Heart left ventricle (tissue), 13 donors: ENCODE data around the gene TRIM27.

Experiments
- POLR2A ChIP-seq, 2 donors: fragments of 450-650 bp; IDR thresholded peaks; one replicate each; pipeline ENCODE4 v1.6.1; 2017; ENCODE audit warnings: antibody characterized with exemption in 2 of 2, mild to moderate bottlenecking in 2 of 2, moderate library complexity in 2 of 2
- TF ChIP-seq, protein P1 (sequence below), 12 donors: fragments of 200-600 bp; sonication (generic) in 4 of 12; IDR thresholded peaks; one replicate each; pipeline versions ENCODE4 v1.5.0 to v1.8.0; 2018 to 2022; ENCODE audit warnings: antibody characterized with exemption in 12 of 12, mild to moderate bottlenecking in 5 of 12
- donor health status: ischemic (EF 13 %, LVEDD 7.1; RV severe dilation, severe dysfunction).
- donor health status: DM: no; HTN: yes; CAD: no.
- donor health status: DM: no; HTN: no; CAD: no.
- donor health status: ischemic (EF 25% LVEDD 6.9; RV normal size, moderate dysfunction).
- donor health status: ischemic (EF 25% LVEDD 5.7; RV mildly dilated, moderate dysfunction).
- donor health status: ischemic (EF 35%, LVEDD 5.7; RV mildly dilated, moderate dysfunction).
- donor health status: nonischemic (EF 11% LVEDD 7.7; RV severe dilation, severe dysfunction).
- donor health status: DM: yes; HTN: yes; CAD: no.
- donor health status: PGD.
- donor health status: ischemic (EF 29% LVEDD 5.4; RV normal size, mild dysfunction).
- donor health status: nonischemic (EF 23%, LVEDD 6.1; RV moderate dilation, normal function).

DNA sequence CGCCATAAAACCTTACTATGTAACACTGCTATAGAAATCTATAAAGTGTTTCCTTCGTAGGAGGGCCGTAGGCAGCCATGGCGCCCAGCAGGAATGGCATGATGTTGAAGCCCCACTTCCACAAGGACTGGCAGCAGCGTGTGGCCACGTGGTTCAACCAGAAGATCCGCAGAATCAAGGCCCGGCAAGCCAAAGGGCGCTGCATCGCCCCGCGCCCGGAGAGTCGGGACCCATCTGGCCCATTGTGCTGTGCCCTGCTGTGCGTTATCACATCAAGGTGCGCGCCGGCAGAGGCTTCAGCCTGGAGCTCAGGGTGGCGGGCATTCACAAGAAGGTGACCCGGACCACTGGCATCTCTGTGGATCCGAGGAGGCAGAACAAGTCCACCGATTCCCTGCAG lies 62.4 kb downstream of the TRIM27 start:
- TF ChIP-seq, protein P1, sequence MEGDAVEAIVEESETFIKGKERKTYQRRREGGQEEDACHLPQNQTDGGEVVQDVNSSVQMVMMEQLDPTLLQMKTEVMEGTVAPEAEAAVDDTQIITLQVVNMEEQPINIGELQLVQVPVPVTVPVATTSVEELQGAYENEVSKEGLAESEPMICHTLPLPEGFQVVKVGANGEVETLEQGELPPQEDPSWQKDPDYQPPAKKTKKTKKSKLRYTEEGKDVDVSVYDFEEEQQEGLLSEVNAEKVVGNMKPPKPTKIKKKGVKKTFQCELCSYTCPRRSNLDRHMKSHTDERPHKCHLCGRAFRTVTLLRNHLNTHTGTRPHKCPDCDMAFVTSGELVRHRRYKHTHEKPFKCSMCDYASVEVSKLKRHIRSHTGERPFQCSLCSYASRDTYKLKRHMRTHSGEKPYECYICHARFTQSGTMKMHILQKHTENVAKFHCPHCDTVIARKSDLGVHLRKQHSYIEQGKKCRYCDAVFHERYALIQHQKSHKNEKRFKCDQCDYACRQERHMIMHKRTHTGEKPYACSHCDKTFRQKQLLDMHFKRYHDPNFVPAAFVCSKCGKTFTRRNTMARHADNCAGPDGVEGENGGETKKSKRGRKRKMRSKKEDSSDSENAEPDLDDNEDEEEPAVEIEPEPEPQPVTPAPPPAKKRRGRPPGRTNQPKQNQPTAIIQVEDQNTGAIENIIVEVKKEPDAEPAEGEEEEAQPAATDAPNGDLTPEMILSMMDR (IDR thresholded peaks at IDR 0.05): no peak
- TF ChIP-seq POLR2A (IDR thresholded peaks at IDR 0.05): no peak
